Fibroblast of lung (primary cell): ENCODE results near the gene DCAF6.

ENCODE experiments used
- EZH2 ChIP-seq: IDR thresholded peaks from 2 replicates; pipeline ENCODE4 v1.5.1; 2012; ENCODE audit warnings: low read length, control low read depth, mild to moderate bottlenecking; ENCODE audit errors: missing control alignments
- TF ChIP-seq, protein P1 (sequence below), 2 donors: IDR thresholded peaks in 1 of 2; conservative IDR thresholded peaks in 1 of 2; 1 replicate in 1 of 2; 2 replicates in 1 of 2; pipeline ENCODE4 v1.5.1; 2011 to 2012; ENCODE audit warnings: low read length in 2 of 2, control low read depth in 1 of 2, inconsistent platforms in 1 of 2, low read depth in 1 of 2, mild to moderate bottlenecking in 1 of 2

DNA sequence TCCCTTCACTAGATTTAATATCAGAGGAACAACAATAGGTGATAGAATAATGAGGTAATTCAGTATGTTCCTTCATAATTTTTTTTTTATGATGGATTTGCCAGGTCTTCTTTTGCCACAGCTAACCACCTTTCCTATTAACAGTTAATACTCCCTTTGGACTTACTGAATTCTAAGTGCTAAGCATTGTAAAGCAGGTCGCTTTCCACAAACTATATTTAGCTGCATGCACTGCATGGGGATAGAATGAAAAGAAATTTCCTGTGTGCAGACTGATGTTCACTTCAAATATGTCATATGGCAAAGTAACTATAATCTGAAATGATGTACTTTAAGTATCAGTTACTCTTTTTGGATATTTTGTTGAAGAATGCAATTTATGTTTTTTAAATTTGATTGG is 114.4 kb downstream of the DCAF6 start:
- TF ChIP-seq, protein P1, sequence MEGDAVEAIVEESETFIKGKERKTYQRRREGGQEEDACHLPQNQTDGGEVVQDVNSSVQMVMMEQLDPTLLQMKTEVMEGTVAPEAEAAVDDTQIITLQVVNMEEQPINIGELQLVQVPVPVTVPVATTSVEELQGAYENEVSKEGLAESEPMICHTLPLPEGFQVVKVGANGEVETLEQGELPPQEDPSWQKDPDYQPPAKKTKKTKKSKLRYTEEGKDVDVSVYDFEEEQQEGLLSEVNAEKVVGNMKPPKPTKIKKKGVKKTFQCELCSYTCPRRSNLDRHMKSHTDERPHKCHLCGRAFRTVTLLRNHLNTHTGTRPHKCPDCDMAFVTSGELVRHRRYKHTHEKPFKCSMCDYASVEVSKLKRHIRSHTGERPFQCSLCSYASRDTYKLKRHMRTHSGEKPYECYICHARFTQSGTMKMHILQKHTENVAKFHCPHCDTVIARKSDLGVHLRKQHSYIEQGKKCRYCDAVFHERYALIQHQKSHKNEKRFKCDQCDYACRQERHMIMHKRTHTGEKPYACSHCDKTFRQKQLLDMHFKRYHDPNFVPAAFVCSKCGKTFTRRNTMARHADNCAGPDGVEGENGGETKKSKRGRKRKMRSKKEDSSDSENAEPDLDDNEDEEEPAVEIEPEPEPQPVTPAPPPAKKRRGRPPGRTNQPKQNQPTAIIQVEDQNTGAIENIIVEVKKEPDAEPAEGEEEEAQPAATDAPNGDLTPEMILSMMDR (conservative IDR thresholded peaks at IDR 0.05 in 1 of 2, IDR thresholded peaks at IDR 0.05 in 1 of 2; ENCODE audit: low read depth in 1 of 2, low read length in 2 of 2) = no peak
- no peak for TF ChIP-seq EZH2
